Measurements from ENCODE around the gene ZNF853.

DNA sequence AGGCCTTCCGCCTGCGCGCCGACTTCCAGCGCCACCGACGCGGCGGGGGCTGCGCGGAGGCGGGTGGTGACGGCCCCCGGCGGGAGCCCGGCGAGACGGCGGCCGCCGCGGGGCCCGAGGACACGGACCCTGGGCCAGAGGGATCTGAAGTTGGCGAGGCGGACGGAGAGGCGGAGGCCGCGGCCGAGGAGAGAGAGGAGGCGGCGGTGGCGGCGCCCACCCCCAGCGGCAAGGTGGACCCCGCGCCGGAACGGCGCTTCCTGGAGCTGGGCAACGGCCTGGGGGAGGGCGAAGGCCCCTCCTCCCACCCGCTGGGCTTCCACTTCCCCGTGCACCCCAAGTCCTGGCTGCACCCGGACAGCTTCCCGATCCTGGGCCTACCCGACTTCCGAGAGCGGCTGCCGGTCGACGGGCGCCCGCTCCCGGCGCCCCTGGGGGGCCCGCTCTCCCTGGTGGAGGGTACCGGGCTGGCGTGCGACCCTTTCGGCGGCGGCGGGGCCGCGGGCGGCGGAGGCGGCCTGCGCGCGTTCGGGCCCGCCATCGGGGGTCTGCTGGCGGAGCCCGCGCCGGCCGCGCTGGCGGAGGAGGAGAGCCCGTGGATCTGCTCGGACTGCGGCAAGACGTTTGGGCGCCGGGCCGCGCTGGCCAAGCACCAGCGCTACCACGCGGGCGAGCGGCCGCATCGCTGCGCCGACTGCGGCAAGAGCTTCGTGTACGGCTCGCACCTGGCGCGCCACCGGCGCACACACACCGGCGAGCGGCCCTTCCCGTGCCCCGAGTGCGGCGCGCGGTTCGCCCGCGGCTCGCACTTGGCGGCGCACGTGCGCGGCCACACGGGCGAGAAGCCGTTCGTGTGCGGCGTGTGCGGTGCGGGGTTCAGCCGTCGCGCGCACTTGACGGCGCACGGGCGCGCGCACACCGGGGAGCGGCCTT, 37.9 kb downstream of the ZNF853 start:
- no peak for TF ChIP-seq CTCF (IDR thresholded peaks at IDR 0.05)
- no peak for TF ChIP-seq POLR2A (IDR thresholded peaks at IDR 0.05)
